ENCODE results near the gene CCDC69. TPM values are rescaled to one million over a fixed set of nuclear protein-coding genes. Genes with fewer than 3 reads are reported as not detected.

The CCDC69 gene
- total RNA-seq, 1 experiment from 2014 or later = 5.1 TPM

- Mint-ChIP-seq H3K4me1 (ENCODE audit: low read depth, unreplicated experiment) (peaks cover 10% of the 10 kb centered on the region), H3K9me3 (ENCODE audit: unreplicated experiment) (no peaks in the 10 kb centered on the region), H3K36me3 (ENCODE audit: insufficient read depth, unreplicated experiment) (peaks cover 8% of the 10 kb centered on the region), H3K4me3 (ENCODE audit: unreplicated experiment) (no peak overlapping the region), H3K27ac (ENCODE audit: unreplicated experiment) (no peak overlapping the region), H3K27me3 (ENCODE audit: insufficient read depth, unreplicated experiment) (no peaks in the 10 kb centered on the region)
- DNase-seq = no peak
- TF ChIP-seq, protein P1, sequence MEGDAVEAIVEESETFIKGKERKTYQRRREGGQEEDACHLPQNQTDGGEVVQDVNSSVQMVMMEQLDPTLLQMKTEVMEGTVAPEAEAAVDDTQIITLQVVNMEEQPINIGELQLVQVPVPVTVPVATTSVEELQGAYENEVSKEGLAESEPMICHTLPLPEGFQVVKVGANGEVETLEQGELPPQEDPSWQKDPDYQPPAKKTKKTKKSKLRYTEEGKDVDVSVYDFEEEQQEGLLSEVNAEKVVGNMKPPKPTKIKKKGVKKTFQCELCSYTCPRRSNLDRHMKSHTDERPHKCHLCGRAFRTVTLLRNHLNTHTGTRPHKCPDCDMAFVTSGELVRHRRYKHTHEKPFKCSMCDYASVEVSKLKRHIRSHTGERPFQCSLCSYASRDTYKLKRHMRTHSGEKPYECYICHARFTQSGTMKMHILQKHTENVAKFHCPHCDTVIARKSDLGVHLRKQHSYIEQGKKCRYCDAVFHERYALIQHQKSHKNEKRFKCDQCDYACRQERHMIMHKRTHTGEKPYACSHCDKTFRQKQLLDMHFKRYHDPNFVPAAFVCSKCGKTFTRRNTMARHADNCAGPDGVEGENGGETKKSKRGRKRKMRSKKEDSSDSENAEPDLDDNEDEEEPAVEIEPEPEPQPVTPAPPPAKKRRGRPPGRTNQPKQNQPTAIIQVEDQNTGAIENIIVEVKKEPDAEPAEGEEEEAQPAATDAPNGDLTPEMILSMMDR (IDR thresholded peaks at IDR 0.05; ENCODE audit: insufficient read depth in 1 of 2, low read depth in 1 of 2, low read length in 1 of 2, severe bottlenecking in 1 of 2, unreplicated experiment in 1 of 2) = no peak
- no TSS peak for BruUV-seq (replicated peaks)
- ChIA-PET CTCF (no interaction called here), POLR2A (no interaction called here)
- Histone ChIP-seq H3K4me1 (peaks cover 25% of the 10 kb centered on the region), H3K36me3 (ENCODE audit: control insufficient read depth, insufficient read depth, low read length) (no peaks in the 10 kb centered on the region), H3K27me3 (replicated peaks; ENCODE audit: control insufficient read depth, insufficient read depth, low read length) (no peaks in the 10 kb centered on the region), H3K4me3 (ENCODE audit: low read depth, low read length) (no peak overlapping the region), H3K9me3 (no peaks in the 10 kb centered on the region)
- intact Hi-C loops (cut with micrococcal nuclease; ENCODE audit: unreplicated experiment) = loop anchor here (10.0 kb wide), 1 partner anchor 355 kb away; no protein-coding TSS in a partner anchor
Measured at GRCh38 chr5:151159649-151160373, 64.1 kb downstream of the CCDC69 start.

DNA sequence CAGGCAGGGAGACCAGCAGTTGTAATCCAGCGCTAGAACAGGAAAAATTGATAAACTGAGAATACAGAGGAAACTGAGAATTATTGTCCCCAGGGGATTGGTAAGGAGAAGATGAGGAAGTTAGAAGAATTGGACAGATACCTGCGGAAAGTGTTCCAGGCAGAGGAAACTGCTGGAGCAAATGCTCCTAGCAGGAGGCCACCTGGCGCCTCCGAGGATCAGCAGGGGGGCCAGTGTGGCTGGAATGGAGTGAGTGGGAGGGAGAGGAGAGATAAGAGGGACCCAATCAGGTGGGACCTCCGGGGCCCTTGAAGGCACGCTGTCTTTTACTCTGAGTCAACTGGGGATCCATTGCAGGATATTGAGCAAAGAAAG lies 65.6 kb downstream of the CCDC69 start:
- Mint-ChIP-seq H3K9me3 (ENCODE audit: unreplicated experiment) (no peaks in the 10 kb centered on the region), H3K36me3 (ENCODE audit: insufficient read depth, unreplicated experiment) (peaks cover 9% of the 10 kb centered on the region), H3K27me3 (ENCODE audit: insufficient read depth, unreplicated experiment) (no peaks in the 10 kb centered on the region), H3K4me1 (ENCODE audit: low read depth, unreplicated experiment) (peaks cover 10% of the 10 kb centered on the region), H3K4me3 (ENCODE audit: unreplicated experiment) (peak overlapping the region; percentile 74), H3K27ac (ENCODE audit: unreplicated experiment) (peak overlapping the region; percentile 69)
- intact Hi-C loops (cut with micrococcal nuclease; ENCODE audit: unreplicated experiment) = no loop called here
- Histone ChIP-seq H3K4me1 (peaks cover 32% of the 10 kb centered on the region), H3K27me3 (replicated peaks; ENCODE audit: control insufficient read depth, insufficient read depth, low read length) (no peaks in the 10 kb centered on the region), H3K4me3 (ENCODE audit: low read depth, low read length) (peak overlapping the region; percentile 60), H3K9me3 (no peaks in the 10 kb centered on the region), H3K36me3 (ENCODE audit: control insufficient read depth, insufficient read depth, low read length) (no peaks in the 10 kb centered on the region)
- ChIA-PET POLR2A (interaction anchor here (1.0 to 1.4 kb wide), 2 partner anchors 27 to 32 kb away, joined by 4 to 15 read pairs; no protein-coding TSS in a partner anchor), CTCF (interaction anchor here (0.6 to 1.4 kb wide), 3 partner anchors 27 to 313 kb away, joined by 3 to 8 read pairs (median 7); no protein-coding TSS in a partner anchor)
- BruUV-seq (replicated peaks) = no TSS peak
- TF ChIP-seq, protein P1 (IDR thresholded peaks at IDR 0.05; ENCODE audit: insufficient read depth in 1 of 2, low read depth in 1 of 2, low read length in 1 of 2, severe bottlenecking in 1 of 2, unreplicated experiment in 1 of 2) = no peak
- DNase-seq = peak; percentile 50 to 70

DNA sequence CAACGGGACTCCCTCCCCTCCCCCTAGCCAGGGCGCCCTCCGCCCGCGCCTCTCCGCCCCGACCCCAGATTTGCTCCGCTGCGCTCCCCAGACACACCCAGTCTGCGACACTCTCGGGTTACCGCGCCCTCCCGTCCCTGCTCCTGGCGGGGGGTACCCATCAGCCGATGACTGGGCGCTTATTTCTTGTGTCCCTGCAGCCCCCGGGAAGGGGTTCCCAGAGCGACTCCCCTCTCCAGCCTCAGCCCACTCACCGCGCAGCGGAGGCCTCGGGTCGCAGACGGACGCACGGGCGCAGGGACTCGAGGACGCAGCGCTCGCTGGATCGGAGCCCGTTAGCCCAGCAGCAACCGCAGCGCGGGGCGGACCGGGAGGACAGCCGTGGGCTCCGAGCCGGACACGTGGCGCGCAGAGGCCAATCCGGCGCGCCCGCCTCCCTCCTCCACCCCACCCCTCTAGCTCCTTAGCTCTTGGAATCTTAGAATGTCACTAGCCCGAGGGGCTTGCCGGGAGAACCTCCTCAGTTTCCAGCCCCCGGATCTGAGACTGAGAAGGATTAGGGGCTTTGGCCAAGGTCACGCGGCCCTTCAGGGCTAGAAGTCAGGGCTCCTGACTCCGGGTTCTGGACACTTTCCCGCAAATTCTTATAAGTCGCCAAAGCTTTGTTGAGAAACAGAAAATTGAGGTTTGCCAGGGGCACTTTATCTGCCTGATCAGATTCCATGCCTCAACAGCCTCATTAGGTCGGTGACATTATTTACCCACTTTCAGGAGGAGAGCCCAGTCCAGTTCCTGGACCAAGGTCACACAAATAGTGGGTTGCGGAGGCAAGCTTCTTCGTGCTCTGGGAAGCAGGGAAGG lies 66.2 kb downstream of the CCDC69 start, which contains the start of gene ANXA6:
ANXA6 (minus strand) TSS at position 354 of the 861 bp plus-strand sequence. CDS start 9,878 bp downstream, outside the sequence.
- no peaks in the 10 kb centered on the region for H3K27me3 Mint-ChIP-seq (ENCODE audit: insufficient read depth, unreplicated experiment)
- peak; percentile 76 to 83 for DNase-seq
- Histone ChIP-seq H3K4me3 (ENCODE audit: low read depth, low read length) (peak within 1 kb of the TSS; percentile 60), H3K9me3 (no peaks in the 10 kb centered on the region), H3K4me1 (peaks cover 36% of the 10 kb centered on the region), H3K36me3 (ENCODE audit: control insufficient read depth, insufficient read depth, low read length) (no peaks in the 10 kb centered on the region), H3K27me3 (replicated peaks; ENCODE audit: control insufficient read depth, insufficient read depth, low read length) (no peaks in the 10 kb centered on the region)
- peak within 1 kb of the TSS; percentile 69 for H3K27ac Mint-ChIP-seq (ENCODE audit: unreplicated experiment)
- TSS peak; percentile 68 for BruUV-seq (replicated peaks)
- ChIA-PET POLR2A (interaction anchor here (1.0 to 1.4 kb wide), 2 partner anchors 27 to 31 kb away, joined by 4 to 15 read pairs; no protein-coding TSS in a partner anchor), CTCF (interaction anchor here (0.6 to 1.4 kb wide), 4 partner anchors 27 to 314 kb away, joined by 3 to 8 read pairs (median 5); no protein-coding TSS in a partner anchor)
- H3K36me3 Mint-ChIP-seq (ENCODE audit: insufficient read depth, unreplicated experiment) = peaks cover 13% of the 10 kb centered on the region
- no peaks in the 10 kb centered on the region for H3K9me3 Mint-ChIP-seq (ENCODE audit: unreplicated experiment)
- TF ChIP-seq, protein P1 (IDR thresholded peaks at IDR 0.05; ENCODE audit: insufficient read depth in 1 of 2, low read depth in 1 of 2, low read length in 1 of 2, severe bottlenecking in 1 of 2, unreplicated experiment in 1 of 2) = no peak
- H3K4me3 Mint-ChIP-seq (ENCODE audit: unreplicated experiment) = peak within 1 kb of the TSS; percentile 74
- intact Hi-C loops (cut with micrococcal nuclease; ENCODE audit: unreplicated experiment) = loop anchor here (1.0 kb wide), 1 partner anchor 26 kb away; no protein-coding TSS in a partner anchor
- H3K4me1 Mint-ChIP-seq (ENCODE audit: low read depth, unreplicated experiment) = peaks cover 10% of the 10 kb centered on the region
